CD8-positive, alpha-beta memory T cell (primary cell): Measurements from ENCODE around the gene TSPEAR. TPM values are rescaled to one million over a fixed set of nuclear protein-coding genes. Genes with fewer than 3 reads are reported as not detected.

Experiments used
- CTCF ChIA-PET: fragments of 350-600 bp; sonication (Branson Sonifier 250); formaldehyde crosslinking; loops from one replicate; lab custom pipeline; 2021; ENCODE audit warnings: antibody characterized with exemption; lab: Charles Lee
- POLR2A ChIA-PET: fragments of 350-600 bp; sonication (Branson Sonifier 250); formaldehyde crosslinking; loops from one replicate; lab custom pipeline; 2021; ENCODE audit warnings: antibody characterized with exemption; lab: Charles Lee
- DNase-seq, 5 donors: peaks; one replicate each; pipeline versions ENCODE4 v3.0.0 to v3.0.0-alpha.2; 2020 to 2022; ENCODE audit warnings: mixed read lengths in 1 of 5
- H3K27ac ChIP-seq: one replicate; pipeline ENCODE4 v1.7.0; 2013; ENCODE audit warnings: low read depth, mild to moderate bottlenecking, low read length, moderate library complexity
- H3K27me3 ChIP-seq: 2 replicates; pipeline ENCODE4 v1.7.0; 2013; ENCODE audit warnings: low read length, mild to moderate bottlenecking; ENCODE audit not compliant: insufficient read depth, poor library complexity, severe bottlenecking
- H3K36me3 ChIP-seq: 2 replicates; pipeline ENCODE4 v1.7.0; 2013; ENCODE audit warnings: mild to moderate bottlenecking, low read length, moderate library complexity; ENCODE audit not compliant: insufficient read depth
- H3K4me1 ChIP-seq: 2 replicates; pipeline ENCODE4 v1.7.0; 2013; ENCODE audit warnings: mild to moderate bottlenecking, low read length, moderate library complexity; ENCODE audit not compliant: insufficient read depth
- H3K4me3 ChIP-seq: 2 replicates; pipeline ENCODE4 v1.7.0; 2013; ENCODE audit warnings: mild to moderate bottlenecking, low read length
- H3K9me3 ChIP-seq: 2 replicates; pipeline ENCODE4 v1.7.0; 2013; ENCODE audit warnings: mild to moderate bottlenecking, low read length
- H3K27ac Mint-ChIP-seq, 8 donors: one replicate each; pipeline ENCODE4 v1.8.0; 2020 to 2021; ENCODE audit warnings: mixed read lengths in 8 of 8, mild to moderate bottlenecking in 6 of 8, inconsistent platforms in 3 of 8, moderate library complexity in 3 of 8
- H3K27me3 Mint-ChIP-seq, 2 donors: one replicate each; pipeline ENCODE4 v1.8.0; 2020 to 2021; ENCODE audit warnings: mixed read lengths in 2 of 2, mild to moderate bottlenecking in 1 of 2, moderate library complexity in 1 of 2
- H3K36me3 Mint-ChIP-seq, 3 donors: one replicate each; pipeline ENCODE4 v1.8.0; 2020 to 2021; ENCODE audit warnings: mixed read lengths in 3 of 3, inconsistent platforms in 1 of 3, mild to moderate bottlenecking in 1 of 3
- H3K4me1 Mint-ChIP-seq, 3 donors: one replicate each; pipeline ENCODE4 v1.8.0; 2020 to 2021; ENCODE audit warnings: mixed read lengths in 3 of 3, inconsistent platforms in 1 of 3, mild to moderate bottlenecking in 1 of 3
- H3K4me3 Mint-ChIP-seq, 7 donors: one replicate each; pipeline ENCODE4 v1.8.0; 2020 to 2021; ENCODE audit warnings: mixed read lengths in 7 of 7, mild to moderate bottlenecking in 6 of 7, moderate library complexity in 4 of 7, inconsistent platforms in 2 of 7
- H3K9me3 Mint-ChIP-seq, 5 donors: one replicate each; pipeline ENCODE4 v1.8.0; 2020 to 2022; ENCODE audit warnings: mixed read lengths in 5 of 5, mild to moderate bottlenecking in 3 of 5, moderate library complexity in 2 of 5, inconsistent platforms in 1 of 5
- polyA plus RNA-seq: library from polyadenylated mRNA; unstranded; fragments of 300-500 nt; fragmentation: Illumina TruSeq; gene quantifications from one replicate; pipeline ENCODE4 v1.2.3, GENCODE V29; 2021
- total RNA-seq, 2 experiments: library from RNA; stranded (reverse); gene quantifications; one replicate each; pipeline ENCODE4 v1.2.3, GENCODE V29; 2021

The TSPEAR gene
- total and polyA plus RNA-seq, 3 experiments from 2014 or later = 0.05 TPM; not detected in 2

- H3K4me1 ChIP-seq = no peaks in the 10 kb centered on the region
- no peak for DNase-seq
- H3K27ac ChIP-seq = no peak overlapping the region
- Mint-ChIP-seq H3K27me3 (peaks cover 1 to 12% of the 10 kb centered on the region in 2 donors), H3K4me1 (no peaks in the 10 kb centered on the region), H3K4me3 (no peak overlapping the region), H3K36me3 (no peaks in the 10 kb centered on the region), H3K9me3 (no peaks in the 10 kb centered on the region), H3K27ac (no peak overlapping the region)
- H3K36me3 ChIP-seq = no peaks in the 10 kb centered on the region
- H3K9me3 ChIP-seq = no peaks in the 10 kb centered on the region
- ChIA-PET POLR2A (no interaction called here), CTCF (no interaction called here)
- H3K27me3 ChIP-seq = no peaks in the 10 kb centered on the region
- no peak overlapping the region for H3K4me3 ChIP-seq
These were observed 180.3 kb downstream of the TSPEAR start for GRCh38 chr21:44530903-44531605.

GRCh38 chr21:44530221-44530902 lies 181.0 kb downstream of the TSPEAR start:
- ChIA-PET POLR2A (no interaction called here), CTCF (no interaction called here)
- peaks cover 1 to 12% of the 10 kb centered on the region in 2 donors for H3K27me3 Mint-ChIP-seq
- Histone ChIP-seq H3K27me3 (no peaks in the 10 kb centered on the region), H3K36me3 (no peaks in the 10 kb centered on the region), H3K4me3 (no peak overlapping the region), H3K9me3 (no peaks in the 10 kb centered on the region), H3K4me1 (no peaks in the 10 kb centered on the region), H3K27ac (no peak overlapping the region)
- H3K4me3 Mint-ChIP-seq = no peak overlapping the region
- H3K27ac Mint-ChIP-seq = peak overlapping the region in 1 of 8 donors; percentile 75
- no peak for DNase-seq
- no peaks in the 10 kb centered on the region for H3K9me3 Mint-ChIP-seq
- no peaks in the 10 kb centered on the region for H3K36me3 Mint-ChIP-seq
- H3K4me1 Mint-ChIP-seq = no peaks in the 10 kb centered on the region

- Mint-ChIP-seq H3K36me3 (no peaks in the 10 kb centered on the region), H3K9me3 (no peaks in the 10 kb centered on the region), H3K27ac (no peak overlapping the region), H3K4me3 (no peak overlapping the region), H3K4me1 (no peaks in the 10 kb centered on the region), H3K27me3 (peaks cover 1 to 10% of the 10 kb centered on the region in 2 donors)
- Histone ChIP-seq H3K27me3 (no peaks in the 10 kb centered on the region), H3K36me3 (no peaks in the 10 kb centered on the region), H3K4me3 (no peak overlapping the region), H3K9me3 (no peaks in the 10 kb centered on the region), H3K4me1 (no peaks in the 10 kb centered on the region), H3K27ac (no peak overlapping the region)
- CTCF ChIA-PET = no interaction called here
- DNase-seq = no peak
- POLR2A ChIA-PET = no interaction called here
These were observed 181.8 kb downstream of the TSPEAR start for GRCh38 chr21:44529503-44530125.

GRCh38 chr21:44529011-44529421 lies 182.4 kb downstream of the TSPEAR start:
- H3K9me3 Mint-ChIP-seq = no peaks in the 10 kb centered on the region
- no peak overlapping the region for H3K4me3 Mint-ChIP-seq
- CTCF ChIA-PET = no interaction called here
- H3K4me1 Mint-ChIP-seq = no peaks in the 10 kb centered on the region
- no peaks in the 10 kb centered on the region for H3K36me3 Mint-ChIP-seq
- H3K27ac Mint-ChIP-seq = peak overlapping the region in 1 of 8 donors; percentile 47
- POLR2A ChIA-PET = no interaction called here
- H3K4me1 ChIP-seq = no peaks in the 10 kb centered on the region
- no peaks in the 10 kb centered on the region for H3K36me3 ChIP-seq
- no peak for DNase-seq
- H3K4me3 ChIP-seq = no peak overlapping the region
- no peaks in the 10 kb centered on the region for H3K27me3 ChIP-seq
- H3K27ac ChIP-seq = no peak overlapping the region
- H3K9me3 ChIP-seq = no peaks in the 10 kb centered on the region
- peaks cover 1 to 10% of the 10 kb centered on the region in 2 donors for H3K27me3 Mint-ChIP-seq

- H3K4me1 ChIP-seq = no peaks in the 10 kb centered on the region
- peaks cover 1 to 10% of the 10 kb centered on the region in 2 donors for H3K27me3 Mint-ChIP-seq
- CTCF ChIA-PET = no interaction called here
These were observed 182.8 kb downstream of the TSPEAR start for GRCh38 chr21:44528634-44528995.

GRCh38 chr21:44527983-44528633 lies 183.3 kb downstream of the TSPEAR start:
- Histone ChIP-seq H3K4me3 (no peak overlapping the region), H3K27me3 (no peaks in the 10 kb centered on the region), H3K4me1 (no peaks in the 10 kb centered on the region), H3K9me3 (no peaks in the 10 kb centered on the region), H3K36me3 (no peaks in the 10 kb centered on the region), H3K27ac (no peak overlapping the region)
- no peaks in the 10 kb centered on the region for H3K4me1 Mint-ChIP-seq
- H3K4me3 Mint-ChIP-seq = no peak overlapping the region
- H3K36me3 Mint-ChIP-seq = no peaks in the 10 kb centered on the region
- CTCF ChIA-PET = no interaction called here
- DNase-seq = peak in 1 of 5 donors; percentile 20
- no peak overlapping the region for H3K27ac Mint-ChIP-seq
- H3K27me3 Mint-ChIP-seq = peaks cover 1 to 10% of the 10 kb centered on the region in 2 donors
- H3K9me3 Mint-ChIP-seq = no peaks in the 10 kb centered on the region
- POLR2A ChIA-PET = no interaction called here

More at GRCh38 chr21:44528634-44528995, 182.8 kb downstream of the TSPEAR start:
- no peaks in the 10 kb centered on the region for H3K27me3 ChIP-seq
- H3K36me3 ChIP-seq = no peaks in the 10 kb centered on the region
- no peak for DNase-seq
- no peaks in the 10 kb centered on the region for H3K9me3 ChIP-seq
- Mint-ChIP-seq H3K9me3 (no peaks in the 10 kb centered on the region), H3K27ac (peak overlapping the region in 1 of 8 donors; percentile 47), H3K4me1 (no peaks in the 10 kb centered on the region), H3K4me3 (no peak overlapping the region), H3K36me3 (no peaks in the 10 kb centered on the region)
- no peak overlapping the region for H3K27ac ChIP-seq
- H3K4me3 ChIP-seq = no peak overlapping the region
- POLR2A ChIA-PET = no interaction called here

GRCh38 chr21:44527156-44527982 lies 184.0 kb downstream of the TSPEAR start:
- Histone ChIP-seq H3K27ac (no peak overlapping the region), H3K4me1 (no peaks in the 10 kb centered on the region), H3K4me3 (no peak overlapping the region), H3K9me3 (no peaks in the 10 kb centered on the region), H3K27me3 (no peaks in the 10 kb centered on the region), H3K36me3 (no peaks in the 10 kb centered on the region)
- H3K4me3 Mint-ChIP-seq = no peak overlapping the region
- ChIA-PET POLR2A (no interaction called here), CTCF (no interaction called here)
- DNase-seq = no peak
- no peak overlapping the region for H3K27ac Mint-ChIP-seq
- H3K27me3 Mint-ChIP-seq = peaks cover 1 to 10% of the 10 kb centered on the region in 2 donors
- no peaks in the 10 kb centered on the region for H3K36me3 Mint-ChIP-seq
- H3K4me1 Mint-ChIP-seq = no peaks in the 10 kb centered on the region
- no peaks in the 10 kb centered on the region for H3K9me3 Mint-ChIP-seq
